ENCODE measurements around the gene TRAF2. TPM values are rescaled to one million over a fixed set of nuclear protein-coding genes. Genes with fewer than 3 reads are reported as not detected.

Gene TRAF2
- total and polyA plus RNA-seq, 2 donors (not counting 3 experiments of a cell fraction or from before 2014, with no cell fraction given): 10.9 to 23.1 TPM

DNA sequence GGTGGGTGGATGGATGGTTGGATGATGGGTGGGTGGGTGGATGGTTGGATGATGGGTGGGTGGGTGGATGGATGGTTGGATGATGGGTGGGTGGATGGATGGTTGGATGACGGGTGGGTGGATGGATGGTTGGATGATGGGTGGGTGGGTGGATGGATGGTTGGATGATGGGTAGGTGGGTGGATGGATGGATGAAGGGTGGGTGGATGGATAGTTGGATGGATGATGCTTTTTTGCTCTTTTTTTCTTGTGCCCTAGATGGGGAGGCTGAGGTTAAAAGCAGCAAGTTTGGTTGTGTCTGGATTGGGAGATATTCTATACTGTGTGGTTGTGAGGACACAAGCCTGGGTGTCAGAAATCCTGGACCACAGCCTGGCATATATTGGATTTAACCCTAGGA is 71.1 kb downstream of the TRAF2 start:
- ChIA-PET POLR2A (no interaction called here), CTCF (no interaction called here)
- no peaks in the 10 kb centered on the region for H3K36me3 ChIP-seq (ENCODE audit: control insufficient read depth in 2 of 2, extremely low read depth in 1 of 2, insufficient read depth in 2 of 2, low read length in 2 of 2)
- FAIRE-seq (no peak), DNase-seq (ENCODE audit: low read depth, low spot score) (no peak)
- dilution Hi-C loops (cut with MboI; ENCODE audit: extremely low pct_ligation_motif_present, low sequenced_read_pairs): no loop called here
- TF ChIP-seq, protein P1, sequence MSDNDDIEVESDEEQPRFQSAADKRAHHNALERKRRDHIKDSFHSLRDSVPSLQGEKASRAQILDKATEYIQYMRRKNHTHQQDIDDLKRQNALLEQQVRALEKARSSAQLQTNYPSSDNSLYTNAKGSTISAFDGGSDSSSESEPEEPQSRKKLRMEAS (IDR thresholded peaks at IDR 0.05; ENCODE audit: insufficient read depth, insufficient read length): no peak
- TF ChIP-seq EZH2 (IDR thresholded peaks at IDR 0.05; ENCODE audit: borderline replicate concordance, low read depth, low read length, severe bottlenecking) (no peak), POLR2A (IDR thresholded peaks at IDR 0.05; ENCODE audit: low read depth, low read length) (no peak), POLR2AphosphoS5 (IDR thresholded peaks at IDR 0.05; ENCODE audit: insufficient read depth, low read depth, low read length) (no peak), MYC (IDR thresholded peaks at IDR 0.05; ENCODE audit: low read depth, low read length) (no peak), FOS (IDR thresholded peaks at IDR 0.05; ENCODE audit: borderline replicate concordance, insufficient read depth, low read length) (no peak), CTCF (IDR thresholded peaks at IDR 0.05; ENCODE audit: extremely low read depth in 1 of 2, insufficient read depth in 1 of 2, low read depth in 1 of 2, low read length in 2 of 2) (no peak), GATA2 (IDR thresholded peaks at IDR 0.05; ENCODE audit: insufficient read depth, insufficient read length, low read depth, low read length) (no peak), JUN (IDR thresholded peaks at IDR 0.05; ENCODE audit: borderline replicate concordance, insufficient read depth, insufficient read length, low read depth) (no peak)
- H3K4me2 ChIP-seq (ENCODE audit: insufficient read depth, low read length): no peak overlapping the region
- no peaks in the 10 kb centered on the region for H3K9me1 ChIP-seq (replicated peaks; ENCODE audit: control insufficient read depth, extremely low read depth, insufficient read depth, low read length)
- H4K20me1 ChIP-seq (replicated peaks; ENCODE audit: control insufficient read depth, extremely low read depth, insufficient read depth, low read length): no peaks in the 10 kb centered on the region
- no peak overlapping the region for H3K27ac ChIP-seq (ENCODE audit: insufficient read depth, low read depth, low read length)
- H3K4me1 ChIP-seq (ENCODE audit: control insufficient read depth, extremely low read depth, insufficient read depth, low read length): no peaks in the 10 kb centered on the region
- no peak overlapping the region for H3K4me3 ChIP-seq (replicated peaks in 1 of 3; ENCODE audit: insufficient read depth in 1 of 3, low read depth in 1 of 3, low read length in 3 of 3)
- H3K79me2 ChIP-seq (ENCODE audit: control insufficient read depth, insufficient read depth, low read length): no peaks in the 10 kb centered on the region
- H3K9ac ChIP-seq (replicated peaks; ENCODE audit: extremely low read depth, insufficient read depth, low read length): no peak overlapping the region
- BruUV-seq (replicated peaks): no TSS peak
- intact Hi-C loops (cut with micrococcal nuclease): no loop called here
- H3K9me3 ChIP-seq (replicated peaks; ENCODE audit: control insufficient read depth, insufficient read depth, low read length): no peaks in the 10 kb centered on the region
- H3K27me3 ChIP-seq (ENCODE audit: control insufficient read depth in 2 of 2, insufficient read depth in 2 of 2, low read length in 2 of 2): no peaks in the 10 kb centered on the region
- H2AFZ ChIP-seq (ENCODE audit: low read depth, low read length): no peak overlapping the region
